Measurements from ENCODE around the gene SLC9A7. TPM values are rescaled to one million over a fixed set of nuclear protein-coding genes. Genes with fewer than 3 reads are reported as not detected.
A peak's percentile ranks its signal among the peaks of the same experiment; 100 is the strongest.

SLC9A7 gene
- total RNA-seq, 3 donors from 2014 or later: 1.6 to 28.1 (median 12.8) TPM

- H3K4me3 ChIP-seq: no peak overlapping the region
- H3K4me1 ChIP-seq: no peaks in the 10 kb centered on the region
- H3K9me3 ChIP-seq: peaks cover 0 to 3% of the 10 kb centered on the region in 2 donors
- no peaks in the 10 kb centered on the region for H3K36me3 ChIP-seq
- H3K27me3 ChIP-seq: peaks cover 0 to 5% of the 10 kb centered on the region in 2 donors
- TF ChIP-seq CTCF (IDR thresholded peaks at IDR 0.05) (no peak), POLR2AphosphoS5 (IDR thresholded peaks at IDR 0.05) (no peak), POLR2A (IDR thresholded peaks at IDR 0.05) (no peak)
- no peak for DNase-seq (ENCODE audit: low spot score in 2 of 2)
- intact Hi-C loops (cut with DNase I; ENCODE audit: low total_unique reads): no loop called here
- H3K27ac ChIP-seq: no peak overlapping the region
Measured at GRCh38 chrX:46690818-46691217, 68.1 kb downstream of the SLC9A7 start.

GRCh38 chrX:46687619-46688018 lies 71.3 kb downstream of the SLC9A7 start:
- TF ChIP-seq POLR2A (IDR thresholded peaks at IDR 0.05): no peak
- no peak for TF ChIP-seq CTCF (IDR thresholded peaks at IDR 0.05)
- TF ChIP-seq POLR2AphosphoS5 (IDR thresholded peaks at IDR 0.05): no peak
- DNase-seq (ENCODE audit: low spot score in 2 of 2): no peak

GRCh38 chrX:46686003-46686645 lies 72.8 kb downstream of the SLC9A7 start:
- intact Hi-C loops (cut with DNase I; ENCODE audit: low total_unique reads): no loop called here
- Histone ChIP-seq H3K27me3 (peaks cover 0 to 28% of the 10 kb centered on the region in 2 donors), H3K4me3 (no peak overlapping the region), H3K27ac (no peak overlapping the region), H3K36me3 (no peaks in the 10 kb centered on the region), H3K9me3 (peaks cover 0 to 3% of the 10 kb centered on the region in 2 donors), H3K4me1 (no peaks in the 10 kb centered on the region)
- DNase-seq (ENCODE audit: low spot score in 2 of 2): no peak
- TF ChIP-seq CTCF (IDR thresholded peaks at IDR 0.05) (peak in 1 of 3 donors; percentile 8), POLR2A (IDR thresholded peaks at IDR 0.05) (no peak)

More at GRCh38 chrX:46687619-46688018, 71.3 kb downstream of the SLC9A7 start:
- Histone ChIP-seq H3K9me3 (peaks cover 0 to 3% of the 10 kb centered on the region in 2 donors), H3K4me3 (no peak overlapping the region), H3K27me3 (peaks cover 0 to 14% of the 10 kb centered on the region in 2 donors), H3K4me1 (no peaks in the 10 kb centered on the region), H3K36me3 (no peaks in the 10 kb centered on the region), H3K27ac (no peak overlapping the region)
- intact Hi-C loops (cut with DNase I; ENCODE audit: low total_unique reads): no loop called here

- no peak for TF ChIP-seq CTCF (IDR thresholded peaks at IDR 0.05)
- no peak for TF ChIP-seq POLR2A (IDR thresholded peaks at IDR 0.05)
- no peaks in the 10 kb centered on the region for H3K9me3 ChIP-seq
- no peak for DNase-seq (ENCODE audit: low spot score in 2 of 2)
- H3K4me1 ChIP-seq: no peaks in the 10 kb centered on the region
- H3K36me3 ChIP-seq: no peaks in the 10 kb centered on the region
- intact Hi-C loops (cut with DNase I; ENCODE audit: low total_unique reads): no loop called here
- H3K27ac ChIP-seq: no peak overlapping the region
- H3K27me3 ChIP-seq: peaks cover 0 to 34% of the 10 kb centered on the region in 2 donors
- no peak overlapping the region for H3K4me3 ChIP-seq
Measured at GRCh38 chrX:46683048-46683447, 75.9 kb downstream of the SLC9A7 start.

- H3K4me1 ChIP-seq: no peaks in the 10 kb centered on the region
- peaks cover 0 to 34% of the 10 kb centered on the region in 2 donors for H3K27me3 ChIP-seq
- TF ChIP-seq POLR2AphosphoS5 (IDR thresholded peaks at IDR 0.05): no peak
- no peak for TF ChIP-seq CTCF (IDR thresholded peaks at IDR 0.05)
- no peak for TF ChIP-seq POLR2A (IDR thresholded peaks at IDR 0.05)
- H3K27ac ChIP-seq: no peak overlapping the region
- no peaks in the 10 kb centered on the region for H3K36me3 ChIP-seq
- no peak overlapping the region for H3K4me3 ChIP-seq
- intact Hi-C loops (cut with DNase I; ENCODE audit: low total_unique reads): no loop called here
- DNase-seq (ENCODE audit: low spot score in 2 of 2): no peak
- no peaks in the 10 kb centered on the region for H3K9me3 ChIP-seq
Measured at GRCh38 chrX:46681849-46682248, 77.1 kb downstream of the SLC9A7 start.
